A549 (cell line): ENCODE data around the gene KCNG3. TPM values are rescaled to one million over a fixed set of nuclear protein-coding genes. Genes with fewer than 3 reads are reported as not detected.
A peak's percentile ranks its signal among the peaks of the same experiment; 100 is the strongest.

Experiments used
- ATAC-seq, 2 experiments: fragments of 200-7000 bp in 1 of 2; fragments of >200 bp in 1 of 2; cut with Nextera tagmentation in 1 of 2; cut with Tn5 transposase in 1 of 2; 3 replicates each; pipeline versions ENCODE4 v1.8.0 to v1.9.1; 2018 to 2020; ENCODE audit warnings: mild to moderate bottlenecking in 1 of 2, moderate library complexity in 1 of 2
- CTCF ChIA-PET: fragments of 300-600 bp; sonication (Branson Sonifier 250); formaldehyde crosslinking; extraction: SDS; loops from one replicate; lab custom pipeline; 2021; ENCODE audit warnings: antibody characterized with exemption, inconsistent platforms; lab: Yijun Ruan, JAX
- POLR2A ChIA-PET: fragments of 350-600 bp; formaldehyde crosslinking; extraction: SDS; loops from one replicate; lab custom pipeline; 2021; ENCODE audit warnings: antibody characterized with exemption, inconsistent platforms; lab: Yijun Ruan, JAX
- DNase-seq, 2 experiments: peaks; one replicate each; pipeline versions ENCODE4 v3.0.0 to v3.0.0-alpha.2; 2011 to 2016; ENCODE audit warnings: low read depth in 1 of 2, low spot score in 1 of 2
- FAIRE-seq: peaks from 2 replicates; lab custom pipeline; 2011; peaks lifted over from hg19 to GRCh38; lab: Jason Lieb, UNC
- H3K27ac ChIP-seq, 2 experiments: fragments of >200 bp; sonication (Bioruptor Twin); formaldehyde crosslinking; 3 replicates each; pipeline ENCODE4 v1.5.1; 2016 to 2017
- H3K4me1 ChIP-seq: fragments of >200 bp; sonication (Bioruptor Twin); formaldehyde crosslinking; 3 replicates; pipeline ENCODE4 v1.6.1; 2016
- H3K4me2 ChIP-seq: fragments of >200 bp; sonication (Bioruptor Twin); formaldehyde crosslinking; 3 replicates; pipeline ENCODE4 v1.6.1; 2016
- H3K4me3 ChIP-seq: fragments of >200 bp; sonication (Bioruptor Twin); formaldehyde crosslinking; 3 replicates; pipeline ENCODE4 v1.5.1; 2016
- H3K9me3 ChIP-seq: fragments of >200 bp; sonication (Bioruptor Twin); formaldehyde crosslinking; 3 replicates; pipeline ENCODE4 v1.6.1; 2016
- CBX2 ChIP-seq: fragments of 200-600 bp; sonication (generic); IDR thresholded peaks from 2 replicates; pipeline ENCODE4 v1.6.1; 2016; ENCODE audit warnings: low read depth, mild to moderate bottlenecking, borderline replicate concordance
- CBX8 ChIP-seq: fragments of 200-600 bp; sonication (generic); IDR thresholded peaks from 2 replicates; pipeline ENCODE4 v1.6.1; 2016
- CTCF ChIP-seq: fragments of >200 bp; sonication (Bioruptor Twin); formaldehyde crosslinking; IDR thresholded peaks from 3 replicates; pipeline ENCODE4 v1.5.1; 2016
- FOXS1 ChIP-seq: fragments of 250-450 bp; sonication (Bioruptor Pico); IDR thresholded peaks from 2 replicates; pipeline ENCODE4 v1.5.0; 2020; ENCODE audit warnings: mild to moderate bottlenecking, moderate library complexity
- HDAC2 ChIP-seq: fragments of 200-600 bp; sonication (generic); IDR thresholded peaks from 2 replicates; pipeline ENCODE4 v1.6.1; 2016
- HOXB13 ChIP-seq: fragments of 250-450 bp; sonication (Bioruptor Pico); IDR thresholded peaks from 2 replicates; pipeline ENCODE4 v1.5.0; 2020; ENCODE audit warnings: low read depth, mild to moderate bottlenecking, moderate library complexity
- HOXB5 ChIP-seq: fragments of 250-450 bp; sonication (Bioruptor Pico); IDR thresholded peaks from 2 replicates; pipeline ENCODE4 v1.5.0; 2020; ENCODE audit warnings: mild to moderate bottlenecking, moderate library complexity
- JUNB ChIP-seq: fragments of >200 bp; sonication (Bioruptor Twin); formaldehyde crosslinking; IDR thresholded peaks from 2 replicates; pipeline ENCODE4 v1.6.1; 2016
- KDM1A ChIP-seq: fragments of 200-600 bp; sonication (generic); IDR thresholded peaks from 2 replicates; pipeline ENCODE4 v1.6.1; 2016; ENCODE audit warnings: low read depth, mild to moderate bottlenecking
- KDM5A ChIP-seq: fragments of 200-600 bp; sonication (generic); IDR thresholded peaks from 2 replicates; pipeline ENCODE4 v1.6.1; 2016; ENCODE audit warnings: antibody characterized with exemption, mild to moderate bottlenecking
- MAFK ChIP-seq: fragments of 450-650 bp; IDR thresholded peaks from 2 replicates; pipeline ENCODE4 v1.6.1; 2014; ENCODE audit not compliant: partially characterized antibody
- MYC ChIP-seq: IDR thresholded peaks from 2 replicates; pipeline ENCODE4 v1.6.1; 2012; ENCODE audit warnings: mild to moderate bottlenecking, inconsistent platforms, low read length, improper control_type of control experiment, borderline replicate concordance
- NPAS2 ChIP-seq: fragments of 250-450 bp; sonication (Bioruptor Pico); IDR thresholded peaks from 2 replicates; pipeline ENCODE4 v1.8.0; 2022; ENCODE audit warnings: mild to moderate bottlenecking, moderate library complexity, borderline replicate concordance
- NR3C1 ChIP-seq: fragments of >200 bp; sonication (Bioruptor Twin); formaldehyde crosslinking; IDR thresholded peaks from 3 replicates; pipeline ENCODE4 v1.6.1; 2017
- POLR2A ChIP-seq: IDR thresholded peaks from 2 replicates; pipeline ENCODE4 v1.6.1; 2012; ENCODE audit warnings: mild to moderate bottlenecking, low read length
- RFX5 ChIP-seq: fragments of 450-650 bp; IDR thresholded peaks from 2 replicates; pipeline ENCODE4 v1.7.1; 2014; ENCODE audit warnings: antibody characterized with exemption, mild to moderate bottlenecking, moderate library complexity
- RNF2 ChIP-seq: fragments of 200-600 bp; sonication (generic); IDR thresholded peaks from 2 replicates; pipeline ENCODE4 v1.6.1; 2016; ENCODE audit warnings: low read depth, mild to moderate bottlenecking, antibody characterized with exemption, moderate library complexity, borderline replicate concordance
- SREBF2 ChIP-seq: fragments of 450-650 bp; IDR thresholded peaks from 2 replicates; pipeline ENCODE4 v1.6.1; 2014; ENCODE audit warnings: mild to moderate bottlenecking, moderate library complexity
- ZC3H11A ChIP-seq: fragments of 450-650 bp; IDR thresholded peaks from 2 replicates; pipeline ENCODE4 v1.6.1; 2014; ENCODE audit warnings: antibody characterized with exemption, mild to moderate bottlenecking
- WGBS: methylation state at CpG from one replicate; pipeline ENCODE4 v1.1.6; 2017; ENCODE audit errors: missing lambda C conversion rate; 5-methylcytosine and 5-hydroxymethylcytosine counted together
- polyA plus RNA-seq, 4 experiments: library from polyadenylated mRNA; depleted of rRNA in 3 of 4; stranded (reverse); fragments of >200 nt; fragmentation: RNase III in 1 of 4; extraction: RNeasy Plus Mini Kit Qiagen cat#74134 plus additional on column Dnase treatment in 1 of 4; gene quantifications; 2 replicates in 3 of 4; 3 replicates in 1 of 4; pipeline ENCODE4 v1.2.3, GENCODE V29; 2011 to 2017
- TF ChIP-seq, protein P1 (sequence below): fragments of 250-450 bp; sonication (Bioruptor Pico); IDR thresholded peaks from 2 replicates; pipeline ENCODE4 v1.5.0; 2021; ENCODE audit warnings: mild to moderate bottlenecking, moderate library complexity, borderline replicate concordance
- TF ChIP-seq, protein P2 (sequence below): fragments of >200 bp; sonication (Bioruptor Twin); formaldehyde crosslinking; IDR thresholded peaks from 3 replicates; pipeline ENCODE4 v1.6.1; 2016

The KCNG3 gene
- polyA plus RNA-seq, 2 of the 4 experiments (the other 2 are of a cell fraction) = 0.67 to 0.70 TPM

GRCh38 chr2:42503291-42503690 lies 9.5 kb upstream of the KCNG3 start (continued):
- TF ChIP-seq KDM1A = no peak
- no peak for TF ChIP-seq CTCF
- TF ChIP-seq HOXB13 (CRISPR knock-in tag) = peak; percentile 44; the same call in 1 of the 2 replicates
- TF ChIP-seq KDM5A = no peak
- TF ChIP-seq, protein P1, sequence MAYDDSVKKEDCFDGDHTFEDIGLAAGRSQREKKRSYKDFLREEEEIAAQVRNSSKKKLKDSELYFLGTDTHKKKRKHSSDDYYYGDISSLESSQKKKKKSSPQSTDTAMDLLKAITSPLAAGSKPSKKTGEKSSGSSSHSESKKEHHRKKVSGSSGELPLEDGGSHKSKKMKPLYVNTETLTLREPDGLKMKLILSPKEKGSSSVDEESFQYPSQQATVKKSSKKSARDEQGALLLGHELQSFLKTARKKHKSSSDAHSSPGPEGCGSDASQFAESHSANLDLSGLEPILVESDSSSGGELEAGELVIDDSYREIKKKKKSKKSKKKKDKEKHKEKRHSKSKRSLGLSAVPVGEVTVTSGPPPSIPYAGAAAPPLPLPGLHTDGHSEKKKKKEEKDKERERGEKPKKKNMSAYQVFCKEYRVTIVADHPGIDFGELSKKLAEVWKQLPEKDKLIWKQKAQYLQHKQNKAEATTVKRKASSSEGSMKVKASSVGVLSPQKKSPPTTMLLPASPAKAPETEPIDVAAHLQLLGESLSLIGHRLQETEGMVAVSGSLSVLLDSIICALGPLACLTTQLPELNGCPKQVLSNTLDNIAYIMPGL (CRISPR knock-in tag) = no peak
- TF ChIP-seq RNF2 = no peak
- no peak for TF ChIP-seq MAFK
- no peak for TF ChIP-seq POLR2A
- TF ChIP-seq FOXS1 (CRISPR knock-in tag) = peak; percentile 66; the same call in 1 of the 2 replicates
- no peak for TF ChIP-seq MYC
- no peak for TF ChIP-seq HDAC2
- TF ChIP-seq RFX5 = no peak
- TF ChIP-seq ZC3H11A = no peak
- TF ChIP-seq CBX2 = no peak

DNA sequence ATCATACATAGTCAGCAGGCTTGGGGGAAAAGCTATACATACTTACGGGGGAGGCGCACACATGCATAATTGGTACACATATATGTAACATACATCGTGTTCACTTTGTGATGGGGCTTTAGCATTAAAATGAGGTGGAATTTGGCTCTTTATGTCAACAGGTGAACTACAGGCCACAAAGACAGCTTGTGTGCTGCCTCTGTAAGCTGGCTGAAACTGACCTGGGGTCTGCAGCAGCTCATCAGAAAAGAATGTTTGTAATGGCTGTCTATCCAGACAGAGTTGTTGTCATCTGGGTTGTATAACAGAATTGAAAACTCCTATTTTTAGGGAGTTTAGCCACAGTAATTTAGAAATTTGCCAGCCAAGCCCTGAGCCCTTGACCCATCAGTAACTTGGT lies 4.7 kb upstream of the KCNG3 start:
- ChIA-PET POLR2A (no interaction called here), CTCF (interaction anchor here (0.6 to 1.8 kb wide), 8 partner anchors 12 to 277 kb away, joined by 3 to 17 read pairs (median 3); no protein-coding TSS in a partner anchor)
- H3K4me2 ChIP-seq = no peak overlapping the region
- H3K27ac ChIP-seq = no peak overlapping the region
- 84% methylated on average over 3 of the region's 3 CpGs for WGBS
- no peak for DNase-seq
- H3K4me1 ChIP-seq = peaks cover 16% of the 10 kb centered on the region; the same call in 2 of the 3 replicates
- FAIRE-seq = no peak
- ATAC-seq = no peak
- H3K4me3 ChIP-seq = no peak overlapping the region
- no peak for TF ChIP-seq NR3C1
- TF ChIP-seq CTCF = no peak
- TF ChIP-seq NPAS2 (CRISPR knock-in tag) = no peak
- no peak for TF ChIP-seq SREBF2
- no peak for TF ChIP-seq JUNB
- no peak for TF ChIP-seq HOXB5 (CRISPR knock-in tag)
- TF ChIP-seq, protein P2, sequence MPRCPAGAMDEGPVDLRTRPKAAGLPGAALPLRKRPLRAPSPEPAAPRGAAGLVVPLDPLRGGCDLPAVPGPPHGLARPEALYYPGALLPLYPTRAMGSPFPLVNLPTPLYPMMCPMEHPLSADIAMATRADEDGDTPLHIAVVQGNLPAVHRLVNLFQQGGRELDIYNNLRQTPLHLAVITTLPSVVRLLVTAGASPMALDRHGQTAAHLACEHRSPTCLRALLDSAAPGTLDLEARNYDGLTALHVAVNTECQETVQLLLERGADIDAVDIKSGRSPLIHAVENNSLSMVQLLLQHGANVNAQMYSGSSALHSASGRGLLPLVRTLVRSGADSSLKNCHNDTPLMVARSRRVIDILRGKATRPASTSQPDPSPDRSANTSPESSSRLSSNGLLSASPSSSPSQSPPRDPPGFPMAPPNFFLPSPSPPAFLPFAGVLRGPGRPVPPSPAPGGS = no peak
- no peak for TF ChIP-seq CBX8
- no peak for TF ChIP-seq HOXB13 (CRISPR knock-in tag)
- TF ChIP-seq, all 56 proteins: peak for 0
- H3K9me3 ChIP-seq = no peaks in the 10 kb centered on the region
